ENCODE data around the gene SKIC2. TPM values are rescaled to one million over a fixed set of nuclear protein-coding genes. Genes with fewer than 3 reads are reported as not detected.
A peak's percentile ranks its signal among the peaks of the same experiment; 100 is the strongest.

SKIC2 gene
- total and polyA plus RNA-seq, 10 of the 15 experiments (the other 5 are each of a cell fraction or from before 2014, with no cell fraction given), result 3.3 to 79.2 (median 32.5) TPM

GRCh38 chr6:31971993-31972708, 13.2 kb downstream of the SKIC2 start, which contains the start of gene DXO (continued):
- TF ChIP-seq CUX1 (IDR thresholded peaks at IDR 0.05; ENCODE audit: insufficient replicate concordance, low read depth, low read length), result no peak
- no peak for TF ChIP-seq ZNF622 (IDR thresholded peaks at IDR 0.05)
- TF ChIP-seq CHD4 (IDR thresholded peaks at IDR 0.05), result no peak
- TF ChIP-seq KDM1A (IDR thresholded peaks at IDR 0.05; ENCODE audit: borderline replicate concordance), result no peak
- no peak for TF ChIP-seq ZNF217 (IDR thresholded peaks at IDR 0.05)
- no peak for TF ChIP-seq ZNF274 (IDR thresholded peaks at IDR 0.05; ENCODE audit: insufficient read depth, insufficient read length)
- no peak for TF ChIP-seq RBBP5 (conservative IDR thresholded peaks at IDR 0.05)
- TF ChIP-seq MYC (IDR thresholded peaks at IDR 0.05; ENCODE audit: insufficient read depth, insufficient read length, insufficient replicate concordance, low read length, severe bottlenecking), result no peak
- peak; percentile 69 to 83; a peak in 3 of 4 replicates for TF ChIP-seq BHLHE40 (IDR thresholded peaks at IDR 0.05; ENCODE audit: borderline replicate concordance in 1 of 2, low read depth in 2 of 2, low read length in 1 of 2)
- TF ChIP-seq CTCF (IDR thresholded peaks at IDR 0.05 in 2 of 3, conservative IDR thresholded peaks at IDR 0.05 in 1 of 3; ENCODE audit: control insufficient read depth in 2 of 3, extremely low read depth in 1 of 3, insufficient read depth in 1 of 3, low read depth in 3 of 3, low read length in 3 of 3), result no peak
- no peak for TF ChIP-seq SIX5 (IDR thresholded peaks at IDR 0.05; ENCODE audit: low read depth, low read length, severe bottlenecking)
- 0 out of 2 replicates have a peak, but pooled peaks have one; percentile 34 for TF ChIP-seq ZBTB33 (IDR thresholded peaks at IDR 0.05)
- no peak for TF ChIP-seq BCL3 (IDR thresholded peaks at IDR 0.05; ENCODE audit: borderline replicate concordance, insufficient read depth, low read depth, low read length, poor library complexity, severe bottlenecking)
- 0 out of 2 replicates have a peak, but pooled peaks have one; percentile 90 for TF ChIP-seq ASH2L (IDR thresholded peaks at IDR 0.05; ENCODE audit: borderline replicate concordance, low read depth)
- no peak for TF ChIP-seq E2F4 (IDR thresholded peaks at IDR 0.05; ENCODE audit: low read depth, low read length)
- peak; percentile 46; the same call in 1 of the 2 replicates for TF ChIP-seq NR2F1 (conservative IDR thresholded peaks at IDR 0.05)

Data from GM12878 (cell line).